Cardiac muscle cell (in vitro differentiated cells and primary cell): Measurements from ENCODE around the gene NOD1. TPM values are rescaled to one million over a fixed set of nuclear protein-coding genes. Genes with fewer than 3 reads are reported as not detected.

ENCODE experiments used
- DNase-seq, 2 donors: peaks; one replicate each; pipeline versions ENCODE4 v3.0.0 to v3.0.0-alpha.2; 2010 to 2017; ENCODE audit warnings: low read depth in 1 of 2, low spot score in 1 of 2
- H3K27ac ChIP-seq: fragments of 200-600 bp; sonication (generic); 2 replicates; pipeline ENCODE4 v1.5.1; 2016
- H3K27me3 ChIP-seq: fragments of 200-600 bp; sonication (generic); 2 replicates; pipeline ENCODE4 v1.6.0; 2016; ENCODE audit warnings: control low read depth
- H3K36me3 ChIP-seq: fragments of 200-600 bp; sonication (generic); 2 replicates; pipeline ENCODE4 v1.5.1; 2016; ENCODE audit warnings: control low read depth
- H3K4me1 ChIP-seq: fragments of 200-600 bp; sonication (generic); 2 replicates; pipeline ENCODE4 v1.8.1; 2017; ENCODE audit warnings: low read depth, mild to moderate bottlenecking, mixed run types
- H3K4me3 ChIP-seq: fragments of 200-600 bp; sonication (generic); 2 replicates; pipeline ENCODE4 v1.5.1; 2016; ENCODE audit warnings: mild to moderate bottlenecking
- H3K9me3 ChIP-seq: fragments of 200-600 bp; sonication (generic); 2 replicates; pipeline ENCODE4 v1.5.1; 2017; ENCODE audit warnings: low read depth, mild to moderate bottlenecking, control low read depth
- polyA plus RNA-seq: library from polyadenylated mRNA; unstranded; fragments of >200 nt; fragmentation: Nextera tagmentation; extraction: Ambion mirVana; gene quantifications from 2 replicates; pipeline ENCODE4 v1.2.1, GENCODE V29; 2016
- total RNA-seq: library from RNA; depleted of rRNA; stranded (reverse); fragments of >200 nt; gene quantifications from 2 replicates; pipeline ENCODE4 v1.2.3, GENCODE V29; 2016
- TF ChIP-seq, protein P1 (sequence below): IDR thresholded peaks from 2 replicates; pipeline ENCODE4 v1.5.1; 2012; ENCODE audit warnings: low read depth, mild to moderate bottlenecking, low read length

Gene NOD1
- total and polyA plus RNA-seq, 2 experiments from 2014 or later: 20.3 to 79.6 TPM

DNA sequence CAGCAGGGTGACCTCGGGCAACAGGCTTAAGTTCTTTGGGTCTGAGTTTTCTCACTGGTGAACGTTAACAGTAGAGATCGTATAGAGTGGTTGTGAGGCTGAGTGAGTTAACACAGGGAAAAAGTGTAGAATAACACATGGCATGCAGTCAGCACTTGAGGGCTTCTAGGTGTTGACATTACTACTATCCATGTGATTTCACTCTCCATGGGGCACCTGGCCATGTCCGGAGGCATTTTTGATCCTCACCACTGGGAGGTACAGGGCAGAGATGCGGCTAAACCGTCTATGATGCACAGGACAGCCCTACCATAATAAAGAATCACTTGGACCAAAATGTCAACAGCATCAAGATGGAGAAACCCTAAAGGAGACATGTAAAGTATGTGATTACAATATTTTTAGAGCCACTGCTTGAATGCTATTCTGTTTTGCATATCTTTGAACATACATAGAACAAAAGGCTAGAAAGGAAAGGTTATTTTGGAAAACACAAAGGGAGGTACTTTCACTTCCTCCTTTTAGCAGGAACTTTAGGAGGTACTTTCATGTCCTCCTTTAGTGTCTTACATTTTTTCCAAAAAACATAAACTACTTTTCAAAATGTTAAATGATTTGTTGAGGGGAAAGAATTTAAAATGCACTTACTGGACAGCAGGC lies 44.3 kb downstream of the NOD1 start:
- TF ChIP-seq, protein P1, sequence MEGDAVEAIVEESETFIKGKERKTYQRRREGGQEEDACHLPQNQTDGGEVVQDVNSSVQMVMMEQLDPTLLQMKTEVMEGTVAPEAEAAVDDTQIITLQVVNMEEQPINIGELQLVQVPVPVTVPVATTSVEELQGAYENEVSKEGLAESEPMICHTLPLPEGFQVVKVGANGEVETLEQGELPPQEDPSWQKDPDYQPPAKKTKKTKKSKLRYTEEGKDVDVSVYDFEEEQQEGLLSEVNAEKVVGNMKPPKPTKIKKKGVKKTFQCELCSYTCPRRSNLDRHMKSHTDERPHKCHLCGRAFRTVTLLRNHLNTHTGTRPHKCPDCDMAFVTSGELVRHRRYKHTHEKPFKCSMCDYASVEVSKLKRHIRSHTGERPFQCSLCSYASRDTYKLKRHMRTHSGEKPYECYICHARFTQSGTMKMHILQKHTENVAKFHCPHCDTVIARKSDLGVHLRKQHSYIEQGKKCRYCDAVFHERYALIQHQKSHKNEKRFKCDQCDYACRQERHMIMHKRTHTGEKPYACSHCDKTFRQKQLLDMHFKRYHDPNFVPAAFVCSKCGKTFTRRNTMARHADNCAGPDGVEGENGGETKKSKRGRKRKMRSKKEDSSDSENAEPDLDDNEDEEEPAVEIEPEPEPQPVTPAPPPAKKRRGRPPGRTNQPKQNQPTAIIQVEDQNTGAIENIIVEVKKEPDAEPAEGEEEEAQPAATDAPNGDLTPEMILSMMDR: no peak
- peak overlapping the region; percentile 26 for H3K27ac ChIP-seq
- peaks cover 25% of the 10 kb centered on the region for H3K36me3 ChIP-seq
- peaks cover 36% of the 10 kb centered on the region for H3K4me1 ChIP-seq
- peak in 1 of 2 donors; percentile 57 for DNase-seq
- H3K9me3 ChIP-seq: no peaks in the 10 kb centered on the region
- no peaks in the 10 kb centered on the region for H3K27me3 ChIP-seq
- no peak overlapping the region for H3K4me3 ChIP-seq

DNA sequence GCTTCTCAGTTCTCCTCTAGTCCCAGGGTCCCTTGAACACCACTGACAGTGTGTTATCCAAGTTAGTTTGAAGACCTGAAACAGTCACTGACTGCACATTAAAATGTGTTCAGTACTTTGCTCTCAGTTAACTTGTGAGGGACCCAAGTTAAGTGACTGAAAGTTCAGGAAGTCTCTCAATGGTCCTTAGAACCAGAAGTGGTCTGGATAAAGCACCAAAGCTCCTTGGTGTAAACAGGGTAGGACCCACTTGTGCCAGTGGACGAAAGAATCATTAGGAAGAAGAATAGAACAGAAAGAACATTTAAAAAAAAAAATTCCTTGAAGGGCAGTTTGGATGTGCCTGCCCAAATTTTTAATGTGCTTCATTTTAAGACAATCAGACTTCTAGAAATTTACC lies 45.1 kb downstream of the NOD1 start:
- peaks cover 36% of the 10 kb centered on the region for H3K4me1 ChIP-seq
- no peak for DNase-seq
- H3K27me3 ChIP-seq: no peaks in the 10 kb centered on the region
- TF ChIP-seq, protein P1: no peak
- H3K4me3 ChIP-seq: no peak overlapping the region
- H3K36me3 ChIP-seq: peaks cover 30% of the 10 kb centered on the region
- no peaks in the 10 kb centered on the region for H3K9me3 ChIP-seq
- no peak overlapping the region for H3K27ac ChIP-seq

DNA sequence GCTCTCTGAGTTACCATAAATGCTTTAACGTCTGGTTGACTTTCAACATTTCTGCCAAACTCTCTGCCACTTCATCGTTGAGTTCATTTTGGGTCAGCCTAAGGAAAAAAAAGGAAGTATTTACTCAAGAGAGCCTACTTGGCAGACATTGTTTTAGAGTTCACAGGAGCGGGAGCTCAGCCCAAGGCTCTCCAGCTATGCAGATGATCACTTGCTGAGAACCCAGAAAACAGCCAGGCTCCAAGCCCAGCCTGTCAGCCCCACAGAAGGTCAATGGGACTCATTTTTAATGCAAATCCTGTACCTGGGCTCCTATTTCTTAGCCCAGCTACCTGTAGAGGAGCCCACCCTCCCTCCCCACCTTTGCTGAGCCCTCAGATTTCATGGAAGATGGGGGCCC lies 45.5 kb downstream of the NOD1 start:
- H3K27ac ChIP-seq: no peak overlapping the region
- H3K4me3 ChIP-seq: no peak overlapping the region
- TF ChIP-seq, protein P1: no peak
- peaks cover 36% of the 10 kb centered on the region for H3K4me1 ChIP-seq
- no peaks in the 10 kb centered on the region for H3K27me3 ChIP-seq
- peak in 1 of 2 donors; percentile 90 for DNase-seq
- H3K36me3 ChIP-seq: peaks cover 28% of the 10 kb centered on the region
- H3K9me3 ChIP-seq: no peaks in the 10 kb centered on the region

DNA sequence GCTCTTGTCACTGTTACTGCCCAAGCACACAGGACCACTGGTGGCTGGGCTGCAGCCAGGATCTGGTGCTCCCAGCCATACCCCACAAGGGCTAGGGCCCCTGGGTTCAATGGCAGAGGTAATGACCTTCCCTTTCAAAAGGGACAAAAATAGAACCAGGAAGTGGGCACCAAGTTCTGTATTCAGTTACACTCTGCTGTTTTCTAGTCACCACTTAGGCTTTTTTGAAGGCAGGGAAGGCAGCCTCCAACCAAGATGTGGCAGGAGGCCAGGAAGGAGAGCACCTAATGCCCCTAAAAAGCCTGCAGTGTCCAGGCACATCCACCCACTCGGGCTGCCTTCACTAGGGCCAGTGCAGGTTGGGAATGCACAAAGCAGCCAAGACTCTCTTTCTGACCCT lies 47.8 kb downstream of the NOD1 start:
- peak in 1 of 2 donors; percentile 26 for DNase-seq
- Histone ChIP-seq H3K4me3 (no peak overlapping the region), H3K27ac (peak overlapping the region; percentile 69), H3K9me3 (no peaks in the 10 kb centered on the region), H3K36me3 (peaks cover 18% of the 10 kb centered on the region), H3K27me3 (no peaks in the 10 kb centered on the region), H3K4me1 (peaks cover 36% of the 10 kb centered on the region)
- TF ChIP-seq, protein P1: no peak

DNA sequence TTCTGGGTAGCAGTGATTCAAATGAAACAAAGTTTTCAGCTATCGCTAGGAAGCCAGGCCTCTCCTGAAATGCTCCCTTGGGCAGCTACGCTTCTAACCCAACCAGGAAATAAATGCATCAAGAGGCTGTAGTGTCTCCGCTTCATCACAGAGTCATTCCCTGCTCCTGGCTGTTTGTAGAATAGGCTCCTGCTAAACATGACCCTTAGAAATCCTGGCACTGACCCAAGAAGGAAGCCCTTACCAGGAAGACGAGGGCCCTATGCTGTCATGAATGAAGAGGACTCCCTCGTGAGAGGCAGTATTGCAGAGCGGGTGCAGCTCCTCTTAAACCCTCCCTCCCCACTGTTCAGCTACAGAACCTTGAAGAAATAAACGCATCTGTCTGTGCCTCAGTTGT lies 48.3 kb downstream of the NOD1 start:
- peaks cover 36% of the 10 kb centered on the region for H3K4me1 ChIP-seq
- TF ChIP-seq, protein P1: no peak
- H3K9me3 ChIP-seq: no peaks in the 10 kb centered on the region
- H3K27ac ChIP-seq: peak overlapping the region; percentile 69
- peak; percentile 11 to 72 for DNase-seq
- H3K36me3 ChIP-seq: peaks cover 17% of the 10 kb centered on the region
- no peaks in the 10 kb centered on the region for H3K27me3 ChIP-seq
- H3K4me3 ChIP-seq: no peak overlapping the region
